Liver (tissue), 9 donors: ENCODE measurements around the gene CTNNA2. TPM values are rescaled to one million over a fixed set of nuclear protein-coding genes. Genes with fewer than 3 reads are reported as not detected.

ENCODE experiments used
- DNase-seq: peaks from one replicate; pipeline ENCODE4 v3.0.0-alpha.2; 2017; ENCODE audit warnings: low spot score
- H3K27ac ChIP-seq, 2 donors: one replicate each; pipeline ENCODE4 v1.7.0; 2013; ENCODE audit warnings: inconsistent platforms in 2 of 2, low read length in 2 of 2, control low read depth in 1 of 2, low read depth in 1 of 2, mild to moderate bottlenecking in 1 of 2
- H3K27me3 ChIP-seq, 4 donors: one replicate each; pipeline versions ENCODE4 v1.6.1 to v1.7.0; 2013; ENCODE audit warnings: low read length in 3 of 4, inconsistent platforms in 1 of 4, mild to moderate bottlenecking in 1 of 4, moderate library complexity in 1 of 4; ENCODE audit not compliant: control insufficient read depth in 4 of 4, insufficient read depth in 4 of 4
- H3K36me3 ChIP-seq, 4 donors: one replicate each; pipeline versions ENCODE4 v1.6.1 to v1.7.0; 2013; ENCODE audit warnings: low read length in 3 of 4, mild to moderate bottlenecking in 3 of 4, low read depth in 1 of 4, moderate library complexity in 1 of 4; ENCODE audit not compliant: control insufficient read depth in 4 of 4, insufficient read depth in 3 of 4
- H3K4me1 ChIP-seq, 4 donors: one replicate each; pipeline versions ENCODE4 v1.6.1 to v1.7.0; 2013; ENCODE audit warnings: low read length in 3 of 4, mild to moderate bottlenecking in 3 of 4, moderate library complexity in 1 of 4; ENCODE audit not compliant: control insufficient read depth in 4 of 4, insufficient read depth in 4 of 4
- H3K4me3 ChIP-seq, 3 donors: one replicate each; pipeline versions ENCODE4 v1.6.1 to v1.7.0; 2013; ENCODE audit warnings: low read length in 3 of 3, control low read depth in 1 of 3, low read depth in 1 of 3, mild to moderate bottlenecking in 1 of 3
- H3K9ac ChIP-seq, 2 donors: one replicate each; pipeline ENCODE4 v1.7.0; 2013; ENCODE audit warnings: low read length in 2 of 2, mild to moderate bottlenecking in 2 of 2, moderate library complexity in 2 of 2, control low read depth in 1 of 2, low read depth in 1 of 2
- H3K9me3 ChIP-seq, 4 donors: one replicate each; pipeline versions ENCODE4 v1.6.1 to v1.7.0; 2013; ENCODE audit warnings: low read length in 3 of 4; ENCODE audit not compliant: control insufficient read depth in 4 of 4
- ATF3 ChIP-seq: IDR thresholded peaks from 2 replicates; pipeline ENCODE4 v1.6.1; 2016; ENCODE audit warnings: antibody characterized with exemption
- CTCF ChIP-seq: fragments of 150-350 bp; IDR thresholded peaks from 2 replicates; pipeline ENCODE4 v1.5.1; 2017; ENCODE audit warnings: improper control_type of control experiment, low read depth, low read length; ENCODE audit not compliant: missing input control
- EGR1 ChIP-seq, 2 donors: IDR thresholded peaks; 2 replicates each; pipeline ENCODE4 v1.6.1; 2016 to 2018; ENCODE audit warnings: antibody characterized with exemption in 2 of 2, low read depth in 2 of 2
- GABPA ChIP-seq, 2 donors: IDR thresholded peaks in 1 of 2; conservative IDR thresholded peaks in 1 of 2; 2 replicates each; pipeline ENCODE4 v1.6.1; 2016; ENCODE audit warnings: antibody characterized with exemption in 2 of 2, mild to moderate bottlenecking in 1 of 2, moderate library complexity in 1 of 2
- HNF4G ChIP-seq: IDR thresholded peaks from 2 replicates; pipeline ENCODE4 v1.6.1; 2016; ENCODE audit warnings: antibody characterized with exemption
- JUND ChIP-seq, 2 donors: IDR thresholded peaks; 2 replicates each; pipeline ENCODE4 v1.6.1; 2016; ENCODE audit warnings: antibody characterized with exemption in 2 of 2
- NR2F2 ChIP-seq: IDR thresholded peaks from 2 replicates; pipeline ENCODE4 v1.6.1; 2016; ENCODE audit warnings: antibody characterized with exemption
- REST ChIP-seq: IDR thresholded peaks from 2 replicates; pipeline ENCODE4 v1.6.1; 2016; ENCODE audit warnings: antibody characterized with exemption, mild to moderate bottlenecking
- RXRA ChIP-seq, 2 donors: IDR thresholded peaks; 2 replicates each; pipeline ENCODE4 v1.6.1; 2017 to 2018; ENCODE audit warnings: antibody characterized with exemption in 2 of 2, mild to moderate bottlenecking in 1 of 2
- SP1 ChIP-seq: IDR thresholded peaks from 2 replicates; pipeline ENCODE4 v1.6.1; 2018; ENCODE audit warnings: antibody characterized with exemption, mild to moderate bottlenecking
- TAF1 ChIP-seq: conservative IDR thresholded peaks from 2 replicates; pipeline ENCODE4 v1.6.1; 2016; ENCODE audit warnings: antibody characterized with exemption, mild to moderate bottlenecking
- YY1 ChIP-seq: IDR thresholded peaks from 2 replicates; pipeline ENCODE4 v1.6.1; 2016; ENCODE audit warnings: antibody characterized with exemption, mild to moderate bottlenecking
- WGBS: extraction: QIAGEN DNeasy Blood & Tissue Kit; methylation state at CpG from one replicate; pipeline ENCODE4 v1.1.7; 2013; 5-methylcytosine and 5-hydroxymethylcytosine counted together
- polyA plus RNA-seq, 2 donors: library from polyadenylated mRNA; stranded (reverse) in 1 of 2; unstranded in 1 of 2; fragments of 200-250 nt in 1 of 2; fragments of >200 nt in 1 of 2; fragmentation: Nextera tagmentation in 1 of 2; extraction: Ambion mirVana in 1 of 2; gene quantifications; one replicate each; pipeline versions ENCODE4 v1.2.1 to v1.2.3, GENCODE V29; 2013 to 2015
- total RNA-seq, 2 donors: library from RNA; depleted of rRNA; stranded (reverse); fragments of >200 nt; gene quantifications; one replicate each; pipeline ENCODE4 v1.2.3, GENCODE V29; 2014
- donor health status: healthy.
- donor health status: healthy.
- donor health status: healthy.
- donor health status: healthy.
- donor health status: healthy.

The CTNNA2 gene
- total and polyA plus RNA-seq, 4 donors = 0.05 TPM; not detected in 3

- no peaks in the 10 kb centered on the region for H3K4me1 ChIP-seq
- no peaks in the 10 kb centered on the region for H3K9me3 ChIP-seq
- H3K4me3 ChIP-seq = no peak overlapping the region
- WGBS = 28% methylated on average over 14 of the region's 14 CpGs
- no peaks in the 10 kb centered on the region for H3K36me3 ChIP-seq
- H3K9ac ChIP-seq = no peak overlapping the region
- TF ChIP-seq SP1 = no peak
- H3K27me3 ChIP-seq = peaks cover 0 to 9% (median 0%) of the 10 kb centered on the region in 4 donors
- no peak overlapping the region for H3K27ac ChIP-seq
- no peak for DNase-seq
These were observed 810.1 kb downstream of the CTNNA2 start for GRCh38 chr2:80322958-80323357.

GRCh38 chr2:80323610-80324009, 810.8 kb downstream of the CTNNA2 start:
- Histone ChIP-seq H3K27me3 (peaks cover 0 to 9% (median 0%) of the 10 kb centered on the region in 4 donors), H3K9me3 (no peaks in the 10 kb centered on the region), H3K27ac (no peak overlapping the region), H3K4me1 (no peaks in the 10 kb centered on the region), H3K4me3 (no peak overlapping the region), H3K9ac (no peak overlapping the region), H3K36me3 (no peaks in the 10 kb centered on the region)
- no peak for DNase-seq
- 28% methylated on average over 1 of the region's 1 CpG for WGBS
- no peak for TF ChIP-seq SP1
- no peak for TF ChIP-seq CTCF

GRCh38 chr2:80324525-80324924, 811.7 kb downstream of the CTNNA2 start:
- WGBS = 51% methylated on average over 3 of the region's 3 CpGs
- Histone ChIP-seq H3K27ac (no peak overlapping the region), H3K4me1 (no peaks in the 10 kb centered on the region), H3K9me3 (no peaks in the 10 kb centered on the region), H3K4me3 (no peak overlapping the region), H3K27me3 (peaks cover 0 to 9% (median 0%) of the 10 kb centered on the region in 4 donors), H3K9ac (no peak overlapping the region), H3K36me3 (no peaks in the 10 kb centered on the region)
- DNase-seq = no peak
- TF ChIP-seq HNF4G (no peak), JUND (IDR thresholded peaks at IDR 0.05) (no peak), YY1 (no peak), REST (no peak), NR2F2 (no peak), TAF1 (no peak), SP1 (no peak), ATF3 (no peak), EGR1 (IDR thresholded peaks at IDR 0.05; ENCODE audit: low read depth in 2 of 2) (no peak), RXRA (IDR thresholded peaks at IDR 0.05) (no peak), GABPA (IDR thresholded peaks at IDR 0.05 in 1 of 2, conservative IDR thresholded peaks at IDR 0.05 in 1 of 2) (no peak)
